GM18909 (cell line): ENCODE results near the gene LCE1C.

Experiments
- ATAC-seq: cut with Tn5 transposase; IDR thresholded peaks from one replicate; pipeline ENCODE4 v1.9.1; 2021; ENCODE audit warnings: mild to moderate bottlenecking; ENCODE audit not compliant: unreplicated experiment, poor library complexity

Gene LCE1C

GRCh38 chr1:152760551-152761190 lies 45.8 kb downstream of the LCE1C start:
- ATAC-seq, result no peak

GRCh38 chr1:152759453-152760173 lies 46.8 kb downstream of the LCE1C start:
- no peak for ATAC-seq

GRCh38 chr1:152758636-152759035 lies 47.8 kb downstream of the LCE1C start:
- ATAC-seq, result no peak

DNA sequence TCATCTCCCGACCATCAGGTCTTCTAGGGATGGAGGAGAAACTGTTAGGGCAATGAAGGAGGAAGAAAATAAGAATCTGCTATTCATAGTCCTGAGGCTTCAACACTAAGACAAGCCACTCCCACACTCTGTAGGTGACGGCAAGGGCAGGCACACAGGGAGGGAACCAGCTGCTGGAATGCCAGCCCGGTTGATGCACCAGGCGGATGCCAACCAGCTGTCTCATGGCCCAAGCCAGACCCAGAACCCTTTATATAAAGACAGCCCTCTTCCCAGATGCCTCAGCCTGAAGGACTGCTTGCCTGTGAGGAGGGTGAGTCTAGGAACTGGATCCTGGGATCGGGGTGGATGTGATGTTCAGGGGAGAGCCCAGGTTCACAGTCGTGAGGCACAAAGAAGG lies 48.7 kb downstream of the LCE1C start, which contains the start of gene KPRP:
Gene KPRP, plus strand, starts transcription at position 279 of the 400 bp plus-strand sequence. CDS start 1,564 bp downstream, outside the sequence.
- no peak for ATAC-seq

DNA sequence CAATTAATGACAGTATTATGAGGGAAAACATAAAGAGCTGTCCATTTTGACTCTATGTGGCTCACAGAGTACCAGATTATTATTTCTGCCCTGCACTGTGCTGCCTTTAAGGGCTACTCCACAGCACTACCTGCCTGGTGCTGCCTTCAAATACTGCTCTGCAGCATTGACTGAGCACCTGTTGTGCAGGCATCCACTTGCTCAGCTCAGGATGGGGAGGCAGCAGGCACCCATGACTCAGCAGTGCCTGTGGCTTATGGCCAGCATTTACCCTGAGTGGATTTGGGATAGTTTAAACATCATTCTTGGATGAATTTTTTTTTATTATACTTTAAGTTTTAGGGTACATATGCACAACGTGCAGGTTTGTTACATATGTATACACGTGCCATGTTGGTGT lies 49.6 kb downstream of the LCE1C start:
- ATAC-seq, result no peak
